ENCODE measurements around the gene ZBTB40.

GRCh38 chr1:22506130-22506692, 54.6 kb downstream of the ZBTB40 start:
- TF ChIP-seq CTCF (conservative IDR thresholded peaks at IDR 0.05; ENCODE audit: low read depth, low read length): no peak
- TF ChIP-seq EZH2 (IDR thresholded peaks at IDR 0.05; ENCODE audit: borderline replicate concordance, low read depth, low read length, poor library complexity, severe bottlenecking): no peak
